Raji (cell line): Measurements from ENCODE around the gene CACNA1C.

Experiments used
- POLR2A ChIP-seq: IDR thresholded peaks from 2 replicates; pipeline ENCODE4 v1.6.1; 2011; ENCODE audit warnings: low read depth, low read length, control low read depth; ENCODE audit not compliant: insufficient read depth

Gene CACNA1C

GRCh38 chr12:2555487-2556082 lies 502.8 kb downstream of the CACNA1C start:
- no peak for TF ChIP-seq POLR2A

DNA sequence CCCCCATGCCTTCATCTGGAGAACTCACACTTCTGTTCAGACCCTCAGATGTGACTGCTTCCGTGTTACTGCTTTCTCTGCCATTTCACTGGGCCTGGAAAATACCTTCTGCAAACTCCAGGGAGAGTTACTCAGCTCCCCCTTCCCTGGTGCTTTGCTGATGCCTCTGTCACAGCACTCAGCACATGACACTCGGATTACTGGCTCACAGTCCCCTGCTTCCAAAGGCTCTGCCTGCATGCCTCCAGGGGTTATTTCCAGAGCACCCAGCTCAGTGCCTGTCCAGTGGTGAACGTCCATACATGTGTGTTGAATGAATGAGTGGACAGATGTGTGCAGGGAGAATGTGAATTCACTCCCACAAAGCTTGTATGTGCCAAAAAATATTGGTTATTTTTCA lies 504.8 kb downstream of the CACNA1C start:
- no peak for TF ChIP-seq POLR2A

DNA sequence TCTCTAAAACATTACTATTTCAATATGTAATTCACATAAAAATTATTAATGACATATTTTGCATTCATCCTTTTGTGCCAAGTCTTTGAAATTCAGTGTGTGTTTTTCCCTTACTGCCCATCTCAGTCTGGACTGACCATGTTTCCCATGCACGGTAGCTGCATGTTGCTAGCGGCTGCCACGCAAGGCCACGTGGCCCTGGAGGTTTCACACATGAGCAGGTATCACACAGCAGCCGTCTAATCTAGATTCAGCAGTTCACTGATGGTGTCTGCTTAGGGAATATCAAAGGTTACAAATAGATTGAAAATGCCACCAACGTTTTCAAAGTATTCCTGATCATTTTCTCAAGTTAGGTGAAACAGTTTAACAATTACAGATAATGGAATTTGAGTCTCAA lies 507.1 kb downstream of the CACNA1C start:
- TF ChIP-seq POLR2A = no peak

GRCh38 chr12:2560356-2560755 lies 507.6 kb downstream of the CACNA1C start:
- TF ChIP-seq POLR2A = no peak

DNA sequence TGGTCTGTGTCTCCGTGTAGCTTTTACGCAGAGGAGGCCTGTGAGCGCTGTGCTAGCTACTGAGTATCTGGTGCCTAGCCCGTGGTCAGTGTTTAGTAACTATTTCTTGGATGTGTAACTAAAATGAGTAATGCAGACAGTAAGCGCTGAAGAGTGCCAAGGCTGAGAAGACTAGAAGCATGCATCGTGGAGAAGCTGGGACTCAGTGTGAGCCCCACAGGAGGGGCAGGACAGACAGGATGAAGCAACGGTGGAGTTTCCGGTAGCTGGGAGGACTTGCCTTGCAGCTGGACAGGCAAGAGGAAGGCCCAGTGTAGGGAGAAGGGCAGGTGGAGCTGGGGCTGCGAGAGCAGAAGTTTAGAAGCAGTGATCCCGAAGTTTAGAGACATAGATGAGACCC lies 508.6 kb downstream of the CACNA1C start:
- no peak for TF ChIP-seq POLR2A

- TF ChIP-seq POLR2A = no peak
Measured at GRCh38 chr12:2562400-2562799, 509.6 kb downstream of the CACNA1C start.

GRCh38 chr12:2563709-2564108 lies 510.9 kb downstream of the CACNA1C start:
- no peak for TF ChIP-seq POLR2A

- no peak for TF ChIP-seq POLR2A
Measured at GRCh38 chr12:2566161-2566560, 513.4 kb downstream of the CACNA1C start.

- no peak for TF ChIP-seq POLR2A
Measured at GRCh38 chr12:2567711-2568110, 514.9 kb downstream of the CACNA1C start.

DNA sequence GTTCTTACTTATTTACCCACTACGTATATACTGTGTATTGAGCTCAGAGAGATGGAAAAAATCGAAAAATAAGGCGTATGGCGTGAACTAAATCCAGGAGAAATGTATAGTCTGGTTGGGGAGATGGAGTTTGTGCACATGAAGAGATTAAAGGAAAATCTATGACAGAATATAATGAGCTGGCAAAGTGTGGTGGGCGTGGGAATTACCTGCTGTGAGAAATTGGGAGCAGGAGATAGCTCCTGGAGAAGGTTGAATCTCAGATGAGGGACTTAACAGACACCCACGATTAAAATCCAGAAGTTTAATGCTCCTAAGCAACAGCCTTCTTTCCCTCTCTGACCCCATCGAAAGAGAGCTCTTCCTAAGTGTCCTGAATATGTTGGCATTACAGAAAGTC lies 517.8 kb downstream of the CACNA1C start:
- TF ChIP-seq POLR2A = no peak

- no peak for TF ChIP-seq POLR2A
Measured at GRCh38 chr12:2574355-2574935, 521.7 kb downstream of the CACNA1C start.

DNA sequence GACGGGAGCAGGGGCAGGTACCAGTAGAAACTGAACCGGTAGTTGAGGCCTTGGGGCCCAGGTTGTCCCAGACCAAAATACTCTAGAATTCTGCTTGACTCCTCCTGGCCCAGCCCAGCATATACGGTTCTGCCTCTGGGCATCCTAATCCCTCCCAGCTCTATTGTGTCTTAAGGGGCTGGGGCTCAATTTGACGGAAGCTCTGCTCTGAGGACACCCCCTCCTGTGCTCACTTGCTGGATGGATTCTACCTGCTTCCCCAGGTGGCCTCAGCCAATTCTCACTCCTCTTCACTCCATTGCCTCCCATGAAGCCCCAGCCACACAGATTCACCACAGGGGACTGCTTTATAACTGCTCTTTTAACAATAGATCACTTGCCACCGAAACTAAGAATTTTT lies 522.5 kb downstream of the CACNA1C start:
- TF ChIP-seq POLR2A = no peak

- no peak for TF ChIP-seq POLR2A
Measured at GRCh38 chr12:2578211-2578610, 525.4 kb downstream of the CACNA1C start.

GRCh38 chr12:2578772-2579171 lies 526.0 kb downstream of the CACNA1C start:
- no peak for TF ChIP-seq POLR2A

DNA sequence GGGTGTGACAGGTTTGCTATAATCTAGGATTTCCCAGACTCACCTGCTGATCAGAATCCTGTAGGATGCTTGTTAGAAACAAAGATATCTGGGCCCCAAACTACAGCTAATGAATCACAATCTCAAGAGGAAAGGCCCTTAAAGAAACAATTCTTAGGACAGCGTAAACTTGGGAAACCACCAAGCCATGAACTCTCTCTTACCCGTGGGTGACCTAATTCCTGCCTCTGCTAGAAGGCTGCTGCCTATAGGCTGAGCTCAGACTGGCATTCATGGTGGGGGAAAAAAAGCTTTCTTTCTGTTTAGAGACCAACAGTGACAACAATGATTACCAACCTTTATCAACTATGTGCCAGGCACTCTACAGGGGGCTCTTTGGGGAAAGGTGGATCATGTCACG lies 528.0 kb downstream of the CACNA1C start:
- no peak for TF ChIP-seq POLR2A

GRCh38 chr12:2581293-2582045 lies 528.7 kb downstream of the CACNA1C start:
- no peak for TF ChIP-seq POLR2A
